HepG2 (cell line): Measurements from ENCODE around the gene SIRPA. TPM values are rescaled to one million over a fixed set of nuclear protein-coding genes. Genes with fewer than 3 reads are reported as not detected.

Source experiments
- ESRRA ChIP-seq: sonication (generic); formaldehyde crosslinking; IDR thresholded peaks from 2 replicates; pipeline ENCODE4 v1.5.1; 2020; ENCODE audit warnings: mild to moderate bottlenecking, low read depth, missing genetic modification reagents
- GABPA ChIP-seq, 2 experiments: IDR thresholded peaks; 2 replicates each; pipeline ENCODE4 v1.6.1; 2011 to 2016; ENCODE audit warnings: low read depth in 2 of 2, low read length in 1 of 2, missing biosample characterization in 1 of 2, missing genetic modification characterization in 1 of 2
- GATA4 ChIP-seq: sonication (generic); IDR thresholded peaks from 2 replicates; pipeline ENCODE4 v1.6.1; 2016; ENCODE audit warnings: antibody characterized with exemption, low read depth, borderline replicate concordance
- HNRNPUL1 ChIP-seq: fragments of 200-400 bp; formaldehyde crosslinking; IDR thresholded peaks from 2 replicates; pipeline ENCODE4 v1.6.1; 2017; ENCODE audit warnings: low read depth, mild to moderate bottlenecking, low read length, moderate library complexity
- JUNB ChIP-seq: sonication (generic); formaldehyde crosslinking; IDR thresholded peaks from 2 replicates; pipeline ENCODE4 v1.8.0; 2022; ENCODE audit warnings: missing genetic modification reagents, mild to moderate bottlenecking, borderline replicate concordance
- LCORL ChIP-seq, 2 experiments: fragments of 450-650 bp in 1 of 2; sonication (generic) in 1 of 2; formaldehyde crosslinking in 1 of 2; IDR thresholded peaks; 2 replicates each; pipeline versions ENCODE4 v1.5.0 to v1.6.1; 2017 to 2020; ENCODE audit warnings: antibody characterized with exemption in 1 of 2, missing genetic modification reagents in 1 of 2
- MEF2D ChIP-seq: sonication (generic); formaldehyde crosslinking; IDR thresholded peaks from 2 replicates; pipeline ENCODE4 v1.5.1; 2020; ENCODE audit warnings: mild to moderate bottlenecking, missing genetic modification reagents
- NFIB ChIP-seq: sonication (generic); formaldehyde crosslinking; IDR thresholded peaks from 2 replicates; pipeline ENCODE4 v1.9.0; 2021; ENCODE audit warnings: missing genetic modification reagents, mild to moderate bottlenecking, borderline replicate concordance
- RARG ChIP-seq: sonication (generic); formaldehyde crosslinking; IDR thresholded peaks from 2 replicates; pipeline ENCODE4 v1.4.0; 2020; ENCODE audit warnings: low read depth, mild to moderate bottlenecking, missing genetic modification reagents
- ZNF232 ChIP-seq: sonication (generic); formaldehyde crosslinking; IDR thresholded peaks from 2 replicates; pipeline ENCODE4 v1.4.0; 2020; ENCODE audit warnings: missing genetic modification reagents, borderline replicate concordance
- ZNF343 ChIP-seq: sonication (generic); formaldehyde crosslinking; IDR thresholded peaks from 2 replicates; pipeline ENCODE4 v1.4.0; 2020; ENCODE audit warnings: mild to moderate bottlenecking, missing genetic modification reagents
- ZNF609 ChIP-seq: sonication (generic); formaldehyde crosslinking; IDR thresholded peaks from 2 replicates; pipeline ENCODE4 v1.4.0; 2020; ENCODE audit warnings: mild to moderate bottlenecking, missing genetic modification reagents, borderline replicate concordance
- ZNF724P ChIP-seq: sonication (generic); formaldehyde crosslinking; IDR thresholded peaks from 2 replicates; pipeline ENCODE4 v1.8.0; 2022; ENCODE audit warnings: missing genetic modification reagents, borderline replicate concordance
- polyA plus RNA-seq, 8 experiments: library from polyadenylated mRNA; depleted of rRNA in 3 of 8; stranded (reverse) in 7 of 8; unstranded in 1 of 8; fragments of >200 nt; fragmentation: Illumina TruSeq in 4 of 8; extraction: Trizol in 4 of 8; gene quantifications; 2 replicates each; pipeline versions ENCODE4 v1.2.1 to v1.2.3, GENCODE V29; 2011 to 2016; ENCODE audit warnings: low read depth in 4 of 8, missing spikeins in 1 of 8, mixed read lengths in 1 of 8; ENCODE audit not compliant: insufficient read depth in 1 of 8
- total RNA-seq, 5 experiments: library from RNA; depleted of rRNA; stranded (reverse); fragments of >200 nt; fragmentation: Illumina TruSeq; extraction: Trizol; gene quantifications; 2 replicates each; pipeline ENCODE4 v1.2.3, GENCODE V29; 2016; ENCODE audit warnings: low read depth in 1 of 5
- TF ChIP-seq, protein P1 (sequence below): sonication (generic); formaldehyde crosslinking; IDR thresholded peaks from 2 replicates; pipeline ENCODE4 v1.5.0; 2020; ENCODE audit warnings: missing genetic modification reagents
- TF ChIP-seq, protein P2 (sequence below): sonication (generic); formaldehyde crosslinking; IDR thresholded peaks from 2 replicates; pipeline ENCODE4 v1.4.0; 2020; ENCODE audit warnings: missing genetic modification reagents, borderline replicate concordance

The SIRPA gene
- total and polyA plus RNA-seq, 2 of the 13 experiments (the other 11 are each of a cell fraction or from before 2014, with no cell fraction given): 7.2 to 17.6 TPM

DNA sequence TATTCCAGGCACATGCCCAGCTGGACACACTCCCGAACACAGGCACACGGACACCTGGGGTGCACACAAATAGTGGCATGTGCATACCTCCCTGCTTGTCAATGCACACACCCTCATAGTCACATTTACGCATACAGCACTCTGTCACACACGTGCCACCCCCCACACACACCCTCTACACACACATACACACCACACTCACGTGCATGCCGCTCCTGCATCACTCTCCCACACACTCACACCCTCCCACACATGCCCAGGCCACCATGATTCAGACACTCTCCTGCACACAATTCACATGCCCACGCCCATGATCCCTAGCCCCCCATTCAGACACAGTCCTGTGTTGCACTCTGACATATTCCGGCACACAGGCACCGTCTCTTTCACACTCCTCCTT is 13.0 kb downstream of the SIRPA start (continued):
- TF ChIP-seq MEF2D (CRISPR knock-in tag) (no peak), ZNF609 (CRISPR knock-in tag) (no peak), RARG (CRISPR knock-in tag) (no peak), ZNF343 (CRISPR knock-in tag) (no peak), GATA4 (no peak), ZNF232 (CRISPR knock-in tag) (no peak), LCORL (IDR thresholded peaks at IDR 0.05) (no peak), LCORL (CRISPR knock-in tag; IDR thresholded peaks at IDR 0.05) (no peak), ESRRA (CRISPR knock-in tag) (no peak), ZNF724P (CRISPR knock-in tag) (no peak), HNRNPUL1 (no peak), GABPA (IDR thresholded peaks at IDR 0.05; ENCODE audit: low read depth, low read length) (no peak), GABPA (CRISPR knock-in tag; IDR thresholded peaks at IDR 0.05; ENCODE audit: low read depth) (no peak), JUNB (CRISPR knock-in tag) (peak; percentile 49; the same call in 1 of the 2 replicates), NFIB (CRISPR knock-in tag) (no peak)
- TF ChIP-seq, protein P1, sequence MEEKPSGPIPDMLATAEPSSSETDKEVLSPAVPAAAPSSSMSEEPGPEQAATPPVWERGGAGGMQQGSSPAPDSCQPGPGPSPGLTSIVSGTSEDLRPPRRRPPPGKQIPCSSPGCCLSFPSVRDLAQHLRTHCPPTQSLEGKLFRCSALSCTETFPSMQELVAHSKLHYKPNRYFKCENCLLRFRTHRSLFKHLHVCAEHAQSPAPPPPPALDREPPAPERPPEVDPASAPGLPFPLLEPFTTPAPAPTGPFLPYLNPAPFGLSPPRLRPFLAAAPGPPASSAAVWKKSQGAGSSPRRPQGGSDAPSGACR (CRISPR knock-in tag): no peak
- TF ChIP-seq, protein P2, sequence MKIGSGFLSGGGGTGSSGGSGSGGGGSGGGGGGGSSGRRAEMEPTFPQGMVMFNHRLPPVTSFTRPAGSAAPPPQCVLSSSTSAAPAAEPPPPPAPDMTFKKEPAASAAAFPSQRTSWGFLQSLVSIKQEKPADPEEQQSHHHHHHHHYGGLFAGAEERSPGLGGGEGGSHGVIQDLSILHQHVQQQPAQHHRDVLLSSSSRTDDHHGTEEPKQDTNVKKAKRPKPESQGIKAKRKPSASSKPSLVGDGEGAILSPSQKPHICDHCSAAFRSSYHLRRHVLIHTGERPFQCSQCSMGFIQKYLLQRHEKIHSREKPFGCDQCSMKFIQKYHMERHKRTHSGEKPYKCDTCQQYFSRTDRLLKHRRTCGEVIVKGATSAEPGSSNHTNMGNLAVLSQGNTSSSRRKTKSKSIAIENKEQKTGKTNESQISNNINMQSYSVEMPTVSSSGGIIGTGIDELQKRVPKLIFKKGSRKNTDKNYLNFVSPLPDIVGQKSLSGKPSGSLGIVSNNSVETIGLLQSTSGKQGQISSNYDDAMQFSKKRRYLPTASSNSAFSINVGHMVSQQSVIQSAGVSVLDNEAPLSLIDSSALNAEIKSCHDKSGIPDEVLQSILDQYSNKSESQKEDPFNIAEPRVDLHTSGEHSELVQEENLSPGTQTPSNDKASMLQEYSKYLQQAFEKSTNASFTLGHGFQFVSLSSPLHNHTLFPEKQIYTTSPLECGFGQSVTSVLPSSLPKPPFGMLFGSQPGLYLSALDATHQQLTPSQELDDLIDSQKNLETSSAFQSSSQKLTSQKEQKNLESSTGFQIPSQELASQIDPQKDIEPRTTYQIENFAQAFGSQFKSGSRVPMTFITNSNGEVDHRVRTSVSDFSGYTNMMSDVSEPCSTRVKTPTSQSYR: no peak
